Thyroid gland (tissue), 4 donors: ENCODE data around the gene CTSS. TPM values are rescaled to one million over a fixed set of nuclear protein-coding genes. Genes with fewer than 3 reads are reported as not detected.

ENCODE experiments used
- DNase-seq, 2 donors: peaks; one replicate each; pipeline ENCODE4 v3.0.0-alpha.2; 2019
- H3K27ac ChIP-seq, 3 donors: fragments of 200-600 bp; sonication (generic); 1 replicate in 2 of 3; 2 replicates in 1 of 3; pipeline ENCODE4 v1.5.1; 2016 to 2019; ENCODE audit warnings: mild to moderate bottlenecking in 1 of 3, moderate library complexity in 1 of 3
- H3K27me3 ChIP-seq: fragments of 200-600 bp; sonication (generic); one replicate; pipeline ENCODE4 v1.5.1; 2019
- H3K36me3 ChIP-seq, 2 donors: fragments of 200-600 bp; sonication (generic); one replicate each; pipeline ENCODE4 v1.5.1; 2016 to 2019
- H3K4me1 ChIP-seq, 2 donors: fragments of 200-600 bp; sonication (generic); one replicate each; pipeline ENCODE4 v1.5.1; 2017 to 2019
- H3K4me3 ChIP-seq, 3 donors: fragments of 200-600 bp; sonication (generic); replicated peaks in 1 of 3; 1 replicate in 2 of 3; 2 replicates in 1 of 3; pipeline ENCODE4 v1.5.1; 2016; ENCODE audit warnings: mild to moderate bottlenecking in 1 of 3
- H3K9me3 ChIP-seq: fragments of 200-600 bp; sonication (generic); one replicate; pipeline ENCODE4 v1.5.1; 2017
- CTCF ChIP-seq, 6 experiments: fragments of 200-600 bp in 3 of 6; fragments of 450-650 bp in 3 of 6; sonication (generic) in 3 of 6; IDR thresholded peaks; one replicate each; pipeline ENCODE4 v1.5.1; 2016 to 2019; ENCODE audit warnings: antibody characterized with exemption in 6 of 6, mild to moderate bottlenecking in 2 of 6, inconsistent platforms in 1 of 6, moderate library complexity in 1 of 6
- POLR2A ChIP-seq, 2 donors: fragments of 450-650 bp; IDR thresholded peaks; one replicate each; pipeline ENCODE4 v1.6.1; 2017; ENCODE audit warnings: antibody characterized with exemption in 2 of 2, mild to moderate bottlenecking in 2 of 2, moderate library complexity in 1 of 2
- WGBS, 2 donors: methylation state at CpG; one replicate each; pipeline ENCODE4 v1.1.5; 2017; 5-methylcytosine and 5-hydroxymethylcytosine counted together
- intact Hi-C: fragments of 100-400 bp; cut with DNase I; formaldehyde crosslinking; loops from one replicate; pipeline ENCODE4 v1.15.1; 2023
- total RNA-seq, 4 donors: library from RNA; depleted of rRNA; stranded (reverse); fragments of >200 nt; gene quantifications; one replicate each; pipeline ENCODE4 v1.2.3, GENCODE V29; 2016

The CTSS gene
- total RNA-seq, 4 donors from 2014 or later: 26.2 to 49.3 (median 33.1) TPM

- H3K4me1 ChIP-seq: peaks cover 0 to 11% of the 10 kb centered on the region in 2 donors
- DNase-seq: no peak
- WGBS, 2 donors: 88 to 91% methylated on average over 3 of the region's 3 CpGs
- intact Hi-C loops: no loop called here
- no peaks in the 10 kb centered on the region for H3K27me3 ChIP-seq
- no peak overlapping the region for H3K27ac ChIP-seq
- TF ChIP-seq POLR2A (IDR thresholded peaks at IDR 0.05) (no peak), CTCF (IDR thresholded peaks at IDR 0.05) (no peak)
- no peaks in the 10 kb centered on the region for H3K36me3 ChIP-seq
- H3K9me3 ChIP-seq: no peaks in the 10 kb centered on the region
- no peak overlapping the region for H3K4me3 ChIP-seq
These were observed 2.6 kb downstream of the CTSS start for GRCh38 chr1:150763018-150763417.

- no peaks in the 10 kb centered on the region for H3K27me3 ChIP-seq
- WGBS, 2 donors: 90 to 91% methylated on average over 2 of the region's 2 CpGs
- H3K9me3 ChIP-seq: no peaks in the 10 kb centered on the region
- peaks cover 0 to 11% of the 10 kb centered on the region in 2 donors for H3K4me1 ChIP-seq
- H3K4me3 ChIP-seq: no peak overlapping the region
- intact Hi-C loops: no loop called here
- no peak for TF ChIP-seq CTCF (IDR thresholded peaks at IDR 0.05)
- TF ChIP-seq POLR2A (IDR thresholded peaks at IDR 0.05): no peak
- H3K27ac ChIP-seq: no peak overlapping the region
- DNase-seq: no peak
- H3K36me3 ChIP-seq: no peaks in the 10 kb centered on the region
These were observed 3.0 kb downstream of the CTSS start for GRCh38 chr1:150762552-150762951.

- intact Hi-C loops: no loop called here
- no peaks in the 10 kb centered on the region for H3K27me3 ChIP-seq
- no peaks in the 10 kb centered on the region for H3K9me3 ChIP-seq
- H3K36me3 ChIP-seq: no peaks in the 10 kb centered on the region
- 86 to 91% methylated on average over 1 of the region's 1 CpG for WGBS, 2 donors
- no peak for DNase-seq
- no peak for TF ChIP-seq CTCF (IDR thresholded peaks at IDR 0.05)
- no peak for TF ChIP-seq POLR2A (IDR thresholded peaks at IDR 0.05)
- H3K27ac ChIP-seq: no peak overlapping the region
- H3K4me1 ChIP-seq: peaks cover 0 to 11% of the 10 kb centered on the region in 2 donors
- H3K4me3 ChIP-seq: no peak overlapping the region
These were observed 3.8 kb downstream of the CTSS start for GRCh38 chr1:150761801-150762200.

GRCh38 chr1:150760013-150760412 is 5.6 kb downstream of the CTSS start:
- Histone ChIP-seq H3K4me1 (peaks cover 0 to 11% of the 10 kb centered on the region in 2 donors), H3K27me3 (no peaks in the 10 kb centered on the region), H3K27ac (no peak overlapping the region), H3K36me3 (no peaks in the 10 kb centered on the region), H3K9me3 (no peaks in the 10 kb centered on the region), H3K4me3 (no peak overlapping the region)
- WGBS, 2 donors: 89% methylated on average over 3 of the region's 3 CpGs
- intact Hi-C loops: no loop called here
- DNase-seq: no peak
- TF ChIP-seq CTCF (IDR thresholded peaks at IDR 0.05): no peak
- TF ChIP-seq POLR2A (IDR thresholded peaks at IDR 0.05): no peak

- intact Hi-C loops: no loop called here
- H3K4me3 ChIP-seq: no peak overlapping the region
- DNase-seq: no peak
- H3K27me3 ChIP-seq: no peaks in the 10 kb centered on the region
- no peaks in the 10 kb centered on the region for H3K4me1 ChIP-seq
- WGBS, 2 donors: 88% methylated on average over 2 of the region's 2 CpGs
- TF ChIP-seq CTCF (IDR thresholded peaks at IDR 0.05) (no peak), POLR2A (IDR thresholded peaks at IDR 0.05) (no peak)
- H3K9me3 ChIP-seq: no peaks in the 10 kb centered on the region
- no peaks in the 10 kb centered on the region for H3K36me3 ChIP-seq
- no peak overlapping the region for H3K27ac ChIP-seq
These were observed 12.2 kb downstream of the CTSS start for GRCh38 chr1:150753416-150753815.
